DOHH2 (cell line): ENCODE results near the gene GINM1.

Experiments used
- CTCF ChIP-seq: fragments of 200-600 bp; sonication (generic); IDR thresholded peaks from one replicate; pipeline ENCODE4 v1.5.1; 2014; ENCODE audit warnings: antibody characterized with exemption, mild to moderate bottlenecking, low read depth, low read length; ENCODE audit not compliant: poor library complexity, severe bottlenecking
- EZH2phosphoT487 ChIP-seq: fragments of 200-600 bp; sonication (generic); IDR thresholded peaks from 2 replicates; pipeline ENCODE4 v1.6.1; 2017; ENCODE audit warnings: borderline replicate concordance, mild to moderate bottlenecking, antibody characterized with exemption, low read length, moderate library complexity, mixed read lengths

DNA sequence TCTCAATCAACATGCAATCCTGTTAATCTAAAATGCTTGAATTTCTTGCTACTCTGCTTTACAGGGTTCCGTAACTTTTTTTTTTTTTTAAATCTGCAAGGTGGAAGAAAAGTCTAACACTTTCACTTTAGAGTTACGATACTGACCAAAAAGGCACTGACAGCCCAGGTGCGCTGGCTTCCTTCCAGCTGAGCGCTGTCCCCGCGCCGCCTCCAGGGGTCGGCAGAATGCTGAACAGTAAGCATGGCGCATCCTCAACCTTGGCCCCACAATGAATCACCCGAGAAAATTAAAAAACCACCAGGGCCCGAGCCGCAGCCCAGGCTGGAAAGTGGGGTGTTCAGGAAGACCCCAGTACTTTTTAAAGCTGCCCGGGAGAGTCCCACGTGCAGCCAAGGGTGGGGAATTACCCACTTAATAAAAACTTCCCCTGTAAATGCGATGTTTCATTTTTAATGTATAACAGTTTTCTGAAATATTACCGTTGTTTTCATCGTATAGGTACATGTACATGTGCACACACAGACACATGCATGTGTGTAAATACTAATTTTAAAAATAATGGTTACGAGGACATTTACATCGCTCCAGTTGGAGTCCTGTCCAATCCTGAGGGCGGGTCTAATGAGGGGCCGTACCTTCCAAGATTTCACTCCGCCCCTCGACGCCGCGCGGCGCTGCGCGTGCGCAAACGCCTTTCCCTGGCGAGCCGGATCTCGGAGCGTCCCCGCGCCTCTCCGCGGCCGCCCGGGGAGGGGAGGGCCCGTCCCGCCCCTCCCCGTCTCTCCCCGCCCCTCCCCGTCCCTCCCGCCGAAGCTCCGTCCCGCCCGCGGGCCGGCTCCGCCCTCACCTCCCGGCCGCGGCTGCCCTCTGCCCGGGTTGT, at the start of gene GINM1:
- peak; percentile 83 for TF ChIP-seq CTCF
- TF ChIP-seq EZH2phosphoT487, result no peak
